Measurements from ENCODE around the gene ACOXL. TPM values are rescaled to one million over a fixed set of nuclear protein-coding genes. Genes with fewer than 3 reads are reported as not detected.

The ACOXL gene
- total RNA-seq, 6 experiments from 2014 or later: not detected

- DNase-seq (no peak), ATAC-seq (no peak)
- no peaks in the 10 kb centered on the region for H3K9me3 ChIP-seq
- peaks cover 0 to 6% (median under 1%) of the 10 kb centered on the region in 4 donors for H3K36me3 ChIP-seq
- WGBS (ENCODE audit: insufficient coverage, low coverage, low lambda C conversion rate, missing lambda C conversion rate): 87% methylated on average over 4 of the region's 4 CpGs
- no peak for TF ChIP-seq CTCF (IDR thresholded peaks at IDR 0.05)
- TF ChIP-seq POLR2A (IDR thresholded peaks at IDR 0.05): no peak
- H3K4me3 ChIP-seq: no peak overlapping the region
- no peak overlapping the region for H3K27ac ChIP-seq
- H3K4me1 ChIP-seq: peaks cover 0 to 10% (median 3%) of the 10 kb centered on the region in 4 donors
- intact Hi-C loops (cut with DNase I): no loop called here
- no peaks in the 10 kb centered on the region for H3K27me3 ChIP-seq
Observed at GRCh38 chr2:111140815-111141214, 408.4 kb downstream of the ACOXL start.

GRCh38 chr2:111142101-111142500, 409.7 kb downstream of the ACOXL start:
- no peak overlapping the region for H3K27ac ChIP-seq
- peaks cover 0 to 6% (median under 1%) of the 10 kb centered on the region in 4 donors for H3K36me3 ChIP-seq
- no peak overlapping the region for H3K4me3 ChIP-seq
- H3K9me3 ChIP-seq: no peaks in the 10 kb centered on the region
- 90% methylated on average over 1 of the region's 1 CpG for whole genome bisulfite sequencing (ENCODE audit: insufficient coverage, low coverage, low lambda C conversion rate, missing lambda C conversion rate)
- ATAC-seq: no peak
- intact Hi-C loops (cut with DNase I): no loop called here
- peaks cover 0 to 10% (median 3%) of the 10 kb centered on the region in 4 donors for H3K4me1 ChIP-seq
- TF ChIP-seq POLR2A (IDR thresholded peaks at IDR 0.05) (no peak), CTCF (IDR thresholded peaks at IDR 0.05) (no peak)
- H3K27me3 ChIP-seq: no peaks in the 10 kb centered on the region
- no peak for DNase-seq

GRCh38 chr2:111143107-111143842, 410.9 kb downstream of the ACOXL start:
- Histone ChIP-seq H3K4me1 (peaks cover 0 to 10% (median 3%) of the 10 kb centered on the region in 4 donors), H3K36me3 (peaks cover 0 to 6% (median under 1%) of the 10 kb centered on the region in 4 donors), H3K27ac (no peak overlapping the region), H3K27me3 (no peaks in the 10 kb centered on the region), H3K9me3 (no peaks in the 10 kb centered on the region), H3K4me3 (no peak overlapping the region)
- DNase-seq (no peak), ATAC-seq (no peak)
- no peak for TF ChIP-seq POLR2A (IDR thresholded peaks at IDR 0.05)
- no peak for TF ChIP-seq CTCF (IDR thresholded peaks at IDR 0.05)
- intact Hi-C loops (cut with DNase I): no loop called here
- WGBS (ENCODE audit: insufficient coverage, low coverage, low lambda C conversion rate, missing lambda C conversion rate): 90% methylated on average over 7 of the region's 10 CpGs

GRCh38 chr2:111143843-111144198, 411.4 kb downstream of the ACOXL start:
- peaks cover 0 to 10% (median 3%) of the 10 kb centered on the region in 4 donors for H3K4me1 ChIP-seq
- no peak overlapping the region for H3K27ac ChIP-seq
- intact Hi-C loops (cut with DNase I): no loop called here
- no peaks in the 10 kb centered on the region for H3K27me3 ChIP-seq
- ATAC-seq: no peak
- TF ChIP-seq POLR2A (IDR thresholded peaks at IDR 0.05) (no peak), CTCF (IDR thresholded peaks at IDR 0.05) (no peak)
- no peak overlapping the region for H3K4me3 ChIP-seq
- peaks cover 0 to 6% (median under 1%) of the 10 kb centered on the region in 4 donors for H3K36me3 ChIP-seq
- 93% methylated on average over 1 of the region's 1 CpG for WGBS (ENCODE audit: insufficient coverage, low coverage, low lambda C conversion rate, missing lambda C conversion rate)
- no peaks in the 10 kb centered on the region for H3K9me3 ChIP-seq
- no peak for DNase-seq

All from right lobe of liver (tissue), 6 donors.